Osteocyte (in vitro differentiated cells): Measurements from ENCODE around the gene RIMS3. TPM values are rescaled to one million over a fixed set of nuclear protein-coding genes. Genes with fewer than 3 reads are reported as not detected.

ENCODE experiments used
- DNase-seq: peaks from one replicate; pipeline ENCODE4 v3.0.0; 2021; ENCODE audit warnings: mixed read lengths; ENCODE audit not compliant: unreplicated experiment; ENCODE audit errors: extremely low spot score
- H3K27ac Mint-ChIP-seq: one replicate; pipeline ENCODE4 v1.8.0; 2021; ENCODE audit warnings: mild to moderate bottlenecking, mixed read lengths; ENCODE audit not compliant: unreplicated experiment
- H3K27me3 Mint-ChIP-seq: one replicate; pipeline ENCODE4 v1.8.0; 2021; ENCODE audit warnings: mixed read lengths; ENCODE audit not compliant: unreplicated experiment
- H3K36me3 Mint-ChIP-seq: one replicate; pipeline ENCODE4 v1.8.0; 2021; ENCODE audit warnings: mixed read lengths; ENCODE audit not compliant: unreplicated experiment
- H3K4me1 Mint-ChIP-seq: one replicate; pipeline ENCODE4 v1.8.0; 2021; ENCODE audit warnings: mixed read lengths; ENCODE audit not compliant: unreplicated experiment
- H3K4me3 Mint-ChIP-seq: one replicate; pipeline ENCODE4 v1.8.0; 2021; ENCODE audit warnings: mild to moderate bottlenecking, moderate library complexity, mixed read lengths; ENCODE audit not compliant: unreplicated experiment
- H3K9me3 Mint-ChIP-seq: one replicate; pipeline ENCODE4 v1.8.0; 2021; ENCODE audit warnings: mixed read lengths; ENCODE audit not compliant: unreplicated experiment
- CTCF ChIP-seq: fragments of 200-600 bp; sonication (generic); IDR thresholded peaks from 2 replicates; pipeline ENCODE4 v1.5.0; 2021; ENCODE audit warnings: antibody characterized with exemption, mild to moderate bottlenecking, moderate library complexity
- total RNA-seq: library from RNA; stranded (reverse); gene quantifications from 2 replicates; pipeline ENCODE4 v1.2.1, GENCODE V29; 2021

RIMS3 gene
- total RNA-seq, 1 donor from 2014 or later: 16.5 TPM

- H3K9me3 Mint-ChIP-seq: no peaks in the 10 kb centered on the region
- DNase-seq: peak; percentile 13
- H3K4me3 Mint-ChIP-seq: no peak overlapping the region
- H3K36me3 Mint-ChIP-seq: no peaks in the 10 kb centered on the region
- TF ChIP-seq CTCF: no peak
- no peak overlapping the region for H3K27ac Mint-ChIP-seq
- peaks cover 47% of the 10 kb centered on the region for H3K27me3 Mint-ChIP-seq
- H3K4me1 Mint-ChIP-seq: no peaks in the 10 kb centered on the region
Measured at GRCh38 chr1:40606194-40606593, 59.3 kb downstream of the RIMS3 start.

- H3K9me3 Mint-ChIP-seq: no peaks in the 10 kb centered on the region
- H3K27me3 Mint-ChIP-seq: peaks cover 43% of the 10 kb centered on the region
- H3K4me3 Mint-ChIP-seq: no peak overlapping the region
- TF ChIP-seq CTCF: no peak
- DNase-seq: no peak
- no peaks in the 10 kb centered on the region for H3K4me1 Mint-ChIP-seq
- no peak overlapping the region for H3K27ac Mint-ChIP-seq
- H3K36me3 Mint-ChIP-seq: no peaks in the 10 kb centered on the region
Measured at GRCh38 chr1:40599926-40600325, 65.6 kb downstream of the RIMS3 start.

GRCh38 chr1:40595623-40596022, 69.9 kb downstream of the RIMS3 start:
- Mint-ChIP-seq H3K9me3 (no peaks in the 10 kb centered on the region), H3K4me1 (no peaks in the 10 kb centered on the region), H3K4me3 (no peak overlapping the region), H3K27ac (no peak overlapping the region), H3K27me3 (peaks cover 36% of the 10 kb centered on the region), H3K36me3 (no peaks in the 10 kb centered on the region)
- no peak for DNase-seq
- TF ChIP-seq CTCF: no peak

GRCh38 chr1:40594187-40594531, 71.3 kb downstream of the RIMS3 start:
- H3K36me3 Mint-ChIP-seq: no peaks in the 10 kb centered on the region
- no peaks in the 10 kb centered on the region for H3K9me3 Mint-ChIP-seq
- peaks cover 28% of the 10 kb centered on the region for H3K27me3 Mint-ChIP-seq
- no peaks in the 10 kb centered on the region for H3K4me1 Mint-ChIP-seq
- no peak for DNase-seq
- no peak for TF ChIP-seq CTCF
- no peak overlapping the region for H3K4me3 Mint-ChIP-seq
- H3K27ac Mint-ChIP-seq: no peak overlapping the region

- Mint-ChIP-seq H3K27me3 (peaks cover 23% of the 10 kb centered on the region), H3K36me3 (no peaks in the 10 kb centered on the region), H3K4me1 (no peaks in the 10 kb centered on the region), H3K4me3 (no peak overlapping the region), H3K27ac (no peak overlapping the region), H3K9me3 (no peaks in the 10 kb centered on the region)
- DNase-seq: no peak
- TF ChIP-seq CTCF: no peak
Measured at GRCh38 chr1:40593449-40594186, 71.9 kb downstream of the RIMS3 start.
